ENCODE measurements around the gene TM9SF2. TPM values are rescaled to one million over a fixed set of nuclear protein-coding genes. Genes with fewer than 3 reads are reported as not detected.

The TM9SF2 gene
- total and polyA plus RNA-seq, 9 of the 15 experiments (the other 6 are each of a cell fraction or from before 2014, with no cell fraction given), result 23.3 to 83.2 (median 55.1) TPM

DNA sequence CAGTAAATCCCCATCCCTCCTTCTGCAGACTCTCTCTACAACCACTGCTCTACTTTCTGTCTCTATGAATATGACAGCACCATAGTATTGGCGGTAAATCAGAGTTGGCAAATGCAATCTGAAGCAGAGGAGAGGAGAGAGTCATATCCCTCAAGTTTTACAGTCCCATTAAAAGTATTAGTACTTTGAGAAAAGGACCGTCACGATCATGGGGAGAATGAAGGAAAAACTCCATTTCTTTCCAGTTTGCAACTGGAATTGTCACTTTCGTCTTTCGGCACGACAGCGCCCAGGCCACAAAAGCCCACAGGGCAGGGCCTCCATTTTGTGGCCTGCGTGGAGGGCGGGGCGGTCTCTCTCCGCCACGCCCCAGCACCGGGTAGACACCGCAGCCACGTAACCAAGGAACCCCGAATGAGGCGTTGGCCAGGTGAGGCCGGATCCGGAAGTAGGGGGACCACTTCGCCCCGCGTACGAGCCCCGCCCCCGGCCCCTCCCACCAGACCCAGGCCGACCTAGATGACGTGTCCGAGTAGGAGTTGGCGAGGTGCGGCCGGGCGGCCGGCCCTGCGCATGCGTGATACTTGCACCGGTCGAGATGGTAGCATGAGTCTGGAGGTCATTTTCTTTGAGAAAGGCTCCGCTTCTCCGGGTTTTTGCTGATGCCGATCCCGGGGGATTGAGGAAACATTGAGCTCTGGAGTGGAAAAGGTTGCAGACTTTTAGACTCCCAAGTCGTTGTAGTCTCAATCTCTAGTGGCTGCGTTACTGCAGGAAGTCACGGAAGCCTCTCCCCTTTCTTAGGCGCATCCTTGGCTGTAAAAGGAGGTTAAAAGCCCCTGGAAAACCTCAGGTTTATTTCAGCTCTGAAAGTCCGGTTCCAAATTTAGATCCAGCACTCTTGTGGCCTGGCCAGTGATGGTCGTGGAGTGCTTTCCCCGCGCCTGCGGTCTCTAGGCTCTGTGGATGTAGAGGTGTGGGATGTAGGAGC is 2.8 kb upstream of the TM9SF2 start (continued):
- TF ChIP-seq SP1 (CRISPR knock-in tag; IDR thresholded peaks at IDR 0.05) (peak; percentile 90), BHLHE40 (IDR thresholded peaks at IDR 0.05; ENCODE audit: low read length) (no peak; the same call in 1 of the 2 replicates), ZFP30 (CRISPR knock-in tag; IDR thresholded peaks at IDR 0.05; ENCODE audit: borderline replicate concordance) (no peak), ATF1 (CRISPR knock-in tag; IDR thresholded peaks at IDR 0.05) (no peak), ATF1 (tag; IDR thresholded peaks at IDR 0.05) (peak; percentile 86), GATAD2A (IDR thresholded peaks at IDR 0.05) (no peak), POU5F1 (IDR thresholded peaks at IDR 0.05; ENCODE audit: borderline replicate concordance, low read depth, low read length, partially characterized antibody) (no peak), GABPB2 (CRISPR knock-in tag; conservative IDR thresholded peaks at IDR 0.05) (no peak), MIER1 (IDR thresholded peaks at IDR 0.05; ENCODE audit: low read depth) (no peak), KDM4B (IDR thresholded peaks at IDR 0.05; ENCODE audit: borderline replicate concordance in 2 of 2, low read depth in 1 of 2) (peak in 1 of 2 experiments; percentile 88; a peak in 1 of 4 replicates), PHF8 (IDR thresholded peaks at IDR 0.05; ENCODE audit: borderline replicate concordance, low read length) (peak; percentile 65; the same call in 1 of the 2 replicates), MAZ (CRISPR knock-in tag; conservative IDR thresholded peaks at IDR 0.05 in 1 of 2, IDR thresholded peaks at IDR 0.05 in 1 of 2) (peak; percentile 90 to 95), KLF1 (tag; IDR thresholded peaks at IDR 0.05) (peak; percentile 77), KAT8 (IDR thresholded peaks at IDR 0.05; ENCODE audit: low read depth) (no peak), C11orf30 (IDR thresholded peaks at IDR 0.05; ENCODE audit: low read depth) (peak; percentile 62; the same call in 1 of the 2 replicates), NEUROD1 (IDR thresholded peaks at IDR 0.05; ENCODE audit: borderline replicate concordance, low read depth, low read length, partially characterized antibody) (peak; percentile 85), ELF4 (CRISPR knock-in tag; IDR thresholded peaks at IDR 0.05) (no peak), SMAD1 (IDR thresholded peaks at IDR 0.05; ENCODE audit: low read depth, low read length, partially characterized antibody) (peak; percentile 35)
- TF ChIP-seq, protein P1, sequence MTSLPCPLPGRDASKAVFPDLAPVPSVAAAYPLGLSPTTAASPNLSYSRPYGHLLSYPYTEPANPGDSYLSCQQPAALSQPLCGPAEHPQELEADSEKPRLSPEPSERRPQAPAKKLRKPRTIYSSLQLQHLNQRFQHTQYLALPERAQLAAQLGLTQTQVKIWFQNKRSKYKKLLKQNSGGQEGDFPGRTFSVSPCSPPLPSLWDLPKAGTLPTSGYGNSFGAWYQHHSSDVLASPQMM (CRISPR knock-in tag; IDR thresholded peaks at IDR 0.05), result no peak
- TF ChIP-seq, protein P2, sequence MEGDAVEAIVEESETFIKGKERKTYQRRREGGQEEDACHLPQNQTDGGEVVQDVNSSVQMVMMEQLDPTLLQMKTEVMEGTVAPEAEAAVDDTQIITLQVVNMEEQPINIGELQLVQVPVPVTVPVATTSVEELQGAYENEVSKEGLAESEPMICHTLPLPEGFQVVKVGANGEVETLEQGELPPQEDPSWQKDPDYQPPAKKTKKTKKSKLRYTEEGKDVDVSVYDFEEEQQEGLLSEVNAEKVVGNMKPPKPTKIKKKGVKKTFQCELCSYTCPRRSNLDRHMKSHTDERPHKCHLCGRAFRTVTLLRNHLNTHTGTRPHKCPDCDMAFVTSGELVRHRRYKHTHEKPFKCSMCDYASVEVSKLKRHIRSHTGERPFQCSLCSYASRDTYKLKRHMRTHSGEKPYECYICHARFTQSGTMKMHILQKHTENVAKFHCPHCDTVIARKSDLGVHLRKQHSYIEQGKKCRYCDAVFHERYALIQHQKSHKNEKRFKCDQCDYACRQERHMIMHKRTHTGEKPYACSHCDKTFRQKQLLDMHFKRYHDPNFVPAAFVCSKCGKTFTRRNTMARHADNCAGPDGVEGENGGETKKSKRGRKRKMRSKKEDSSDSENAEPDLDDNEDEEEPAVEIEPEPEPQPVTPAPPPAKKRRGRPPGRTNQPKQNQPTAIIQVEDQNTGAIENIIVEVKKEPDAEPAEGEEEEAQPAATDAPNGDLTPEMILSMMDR (IDR thresholded peaks at IDR 0.05 in 2 of 3, conservative IDR thresholded peaks at IDR 0.05 in 1 of 3; ENCODE audit: insufficient read depth in 2 of 3, low read depth in 1 of 3, low read length in 3 of 3), result no peak
- TF ChIP-seq, protein P3, sequence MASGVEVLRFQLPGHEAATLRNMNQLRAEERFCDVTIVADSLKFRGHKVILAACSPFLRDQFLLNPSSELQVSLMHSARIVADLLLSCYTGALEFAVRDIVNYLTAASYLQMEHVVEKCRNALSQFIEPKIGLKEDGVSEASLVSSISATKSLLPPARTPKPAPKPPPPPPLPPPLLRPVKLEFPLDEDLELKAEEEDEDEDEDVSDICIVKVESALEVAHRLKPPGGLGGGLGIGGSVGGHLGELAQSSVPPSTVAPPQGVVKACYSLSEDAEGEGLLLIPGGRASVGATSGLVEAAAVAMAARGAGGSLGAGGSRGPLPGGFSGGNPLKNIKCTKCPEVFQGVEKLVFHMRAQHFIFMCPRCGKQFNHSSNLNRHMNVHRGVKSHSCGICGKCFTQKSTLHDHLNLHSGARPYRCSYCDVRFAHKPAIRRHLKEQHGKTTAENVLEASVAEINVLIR (CRISPR knock-in tag; IDR thresholded peaks at IDR 0.05), result peak; percentile 28; the same call in 1 of the 2 replicates
